Activated B cell treated with CpG ODN at 0.5 μM for 24 hours (primary cell): ENCODE measurements around the gene TPR. TPM values are rescaled to one million over a fixed set of nuclear protein-coding genes. Genes with fewer than 3 reads are reported as not detected.

Experiments
- ATAC-seq: fragments of 200-7000 bp; cut with Tn5 transposase; one replicate; pipeline ENCODE4 v1.10.0; 2021; ENCODE audit warnings: low read depth, mild to moderate bottlenecking, moderate library complexity
- CTCF ChIA-PET: fragments of 350-600 bp; sonication (Branson Sonifier 250); formaldehyde crosslinking; loops from one replicate; lab custom pipeline; 2021; ENCODE audit warnings: antibody characterized with exemption; lab: Charles Lee
- POLR2A ChIA-PET: fragments of 350-600 bp; sonication (Branson Sonifier 250); formaldehyde crosslinking; loops from one replicate; lab custom pipeline; 2021; ENCODE audit warnings: antibody characterized with exemption; lab: Charles Lee
- DNase-seq: peaks from one replicate; pipeline ENCODE4 v3.0.0; 2022
- H3K27ac Mint-ChIP-seq: one replicate; pipeline ENCODE4 v1.8.0; 2020; ENCODE audit warnings: mixed read lengths
- H3K27me3 Mint-ChIP-seq: one replicate; pipeline ENCODE4 v1.8.0; 2021; ENCODE audit warnings: mixed read lengths
- H3K36me3 Mint-ChIP-seq: one replicate; pipeline ENCODE4 v1.8.0; 2021; ENCODE audit warnings: low read depth, mixed read lengths
- H3K4me1 Mint-ChIP-seq: one replicate; pipeline ENCODE4 v1.8.0; 2021; ENCODE audit warnings: mixed read lengths
- H3K4me3 Mint-ChIP-seq: one replicate; pipeline ENCODE4 v1.8.0; 2020; ENCODE audit warnings: mild to moderate bottlenecking, mixed read lengths
- H3K9me3 Mint-ChIP-seq: one replicate; pipeline ENCODE4 v1.8.0; 2020; ENCODE audit warnings: mixed read lengths
- intact Hi-C: fragments of 100-400 bp; cut with micrococcal nuclease; formaldehyde crosslinking; loops from one replicate; pipeline ENCODE4 v1.15.1; 2024
- total RNA-seq: library from RNA; stranded (reverse); gene quantifications from 2 replicates; pipeline ENCODE4 v1.2.3, GENCODE V29; 2022
- TF ChIP-seq, protein P1 (sequence below): fragments of 200-600 bp; IDR thresholded peaks from one replicate; pipeline ENCODE4 v1.8.0; 2022; ENCODE audit warnings: antibody characterized with exemption, mild to moderate bottlenecking

The TPR gene
- total RNA-seq, 1 donor from 2014 or later: 125 TPM

GRCh38 chr1:186391841-186392240, 16.8 kb upstream of the TPR start:
- Mint-ChIP-seq H3K4me3 (no peak overlapping the region), H3K27ac (no peak overlapping the region), H3K4me1 (no peaks in the 10 kb centered on the region), H3K9me3 (no peaks in the 10 kb centered on the region), H3K36me3 (peaks cover 63% of the 10 kb centered on the region), H3K27me3 (no peaks in the 10 kb centered on the region)
- DNase-seq: no peak
- ChIA-PET POLR2A (no interaction called here), CTCF (no interaction called here)
- no peak for ATAC-seq
- intact Hi-C loops: no loop called here
- TF ChIP-seq, protein P1, sequence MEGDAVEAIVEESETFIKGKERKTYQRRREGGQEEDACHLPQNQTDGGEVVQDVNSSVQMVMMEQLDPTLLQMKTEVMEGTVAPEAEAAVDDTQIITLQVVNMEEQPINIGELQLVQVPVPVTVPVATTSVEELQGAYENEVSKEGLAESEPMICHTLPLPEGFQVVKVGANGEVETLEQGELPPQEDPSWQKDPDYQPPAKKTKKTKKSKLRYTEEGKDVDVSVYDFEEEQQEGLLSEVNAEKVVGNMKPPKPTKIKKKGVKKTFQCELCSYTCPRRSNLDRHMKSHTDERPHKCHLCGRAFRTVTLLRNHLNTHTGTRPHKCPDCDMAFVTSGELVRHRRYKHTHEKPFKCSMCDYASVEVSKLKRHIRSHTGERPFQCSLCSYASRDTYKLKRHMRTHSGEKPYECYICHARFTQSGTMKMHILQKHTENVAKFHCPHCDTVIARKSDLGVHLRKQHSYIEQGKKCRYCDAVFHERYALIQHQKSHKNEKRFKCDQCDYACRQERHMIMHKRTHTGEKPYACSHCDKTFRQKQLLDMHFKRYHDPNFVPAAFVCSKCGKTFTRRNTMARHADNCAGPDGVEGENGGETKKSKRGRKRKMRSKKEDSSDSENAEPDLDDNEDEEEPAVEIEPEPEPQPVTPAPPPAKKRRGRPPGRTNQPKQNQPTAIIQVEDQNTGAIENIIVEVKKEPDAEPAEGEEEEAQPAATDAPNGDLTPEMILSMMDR: no peak

DNA sequence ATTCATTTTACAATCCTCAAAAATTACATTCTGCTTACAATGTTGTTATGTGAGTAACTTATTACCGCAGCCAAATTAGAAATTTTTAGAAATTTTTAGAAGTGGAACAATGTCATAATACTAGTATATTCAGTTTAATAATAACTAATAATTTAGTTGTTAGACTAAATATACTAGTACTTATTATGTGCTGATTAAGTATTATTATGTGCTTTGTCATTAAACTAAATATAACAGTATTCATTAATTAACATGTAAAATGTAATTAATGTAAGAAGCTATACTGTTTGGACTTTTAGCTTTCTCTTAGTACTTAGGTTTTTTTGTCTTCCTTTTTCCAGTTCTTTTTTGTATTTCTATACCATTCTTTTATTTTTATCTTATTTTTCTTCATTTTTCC, 15.9 kb upstream of the TPR start:
- TF ChIP-seq, protein P1: no peak
- ChIA-PET CTCF (interaction anchor here (1.6 kb wide), 1 partner anchor 13 kb away, joined by 4 read pairs; no protein-coding TSS in a partner anchor), POLR2A (no interaction called here)
- intact Hi-C loops: no loop called here
- no peak for DNase-seq
- H3K27me3 Mint-ChIP-seq: no peaks in the 10 kb centered on the region
- no peak overlapping the region for H3K27ac Mint-ChIP-seq
- no peaks in the 10 kb centered on the region for H3K9me3 Mint-ChIP-seq
- peaks cover 59% of the 10 kb centered on the region for H3K36me3 Mint-ChIP-seq
- H3K4me3 Mint-ChIP-seq: no peak overlapping the region
- no peak for ATAC-seq
- H3K4me1 Mint-ChIP-seq: no peaks in the 10 kb centered on the region

DNA sequence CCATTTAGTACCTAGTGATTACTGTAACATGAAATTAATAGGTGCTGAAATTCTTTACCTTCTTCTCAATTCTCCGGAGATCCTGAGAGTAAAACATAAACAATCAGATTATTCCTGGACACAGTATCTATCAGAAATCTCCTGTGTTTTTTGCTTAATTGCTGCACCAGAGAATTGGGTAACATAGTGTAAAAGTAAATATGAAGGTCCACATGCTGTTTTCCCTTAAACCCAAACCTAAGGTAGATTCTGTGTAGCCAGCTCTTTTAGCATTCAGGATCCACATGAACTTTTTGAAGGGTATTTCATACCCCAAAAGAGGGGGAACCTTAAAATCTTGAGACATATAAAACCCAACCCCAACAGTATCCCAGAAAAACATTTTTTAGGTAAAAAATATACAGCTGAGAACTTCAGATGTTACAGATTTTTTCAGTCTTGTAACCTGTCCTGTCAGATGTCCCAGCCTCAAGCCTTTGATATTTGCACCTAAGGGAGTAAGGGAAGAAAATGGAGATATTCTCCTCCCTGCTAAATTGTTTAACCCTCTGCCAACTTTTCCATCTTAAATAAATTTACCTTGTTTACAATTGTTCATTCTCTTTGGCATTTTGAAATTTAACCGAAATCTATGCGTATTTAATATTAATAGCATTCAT, 11.8 kb upstream of the TPR start:
- Mint-ChIP-seq H3K27ac (no peak overlapping the region), H3K4me3 (no peak overlapping the region), H3K27me3 (no peaks in the 10 kb centered on the region), H3K9me3 (no peaks in the 10 kb centered on the region), H3K4me1 (no peaks in the 10 kb centered on the region), H3K36me3 (peaks cover 47% of the 10 kb centered on the region)
- TF ChIP-seq, protein P1: no peak
- ATAC-seq (no peak), DNase-seq (no peak)
- ChIA-PET CTCF (no interaction called here), POLR2A (no interaction called here)
- intact Hi-C loops: no loop called here

GRCh38 chr1:186375929-186376319, 871 bp upstream of the TPR start:
- ChIA-PET CTCF (interaction anchor here (1.0 to 1.2 kb wide), 8 partner anchors 9 to 682 kb away, joined by 3 to 6 read pairs (median 4); no protein-coding TSS in a partner anchor), POLR2A (interaction anchor here (1.1 to 1.4 kb wide), 4 partner anchors 10 to 1621 kb away, joined by 3 to 14 read pairs (median 4); partner anchors contain the start of genes EDEM3, SWT1 and TRMT1L)
- TF ChIP-seq, protein P1: no peak
- Mint-ChIP-seq H3K27ac (peak overlapping the region; percentile 92), H3K36me3 (peaks cover 41% of the 10 kb centered on the region), H3K4me3 (peak overlapping the region; percentile 92), H3K4me1 (peaks cover 30% of the 10 kb centered on the region), H3K27me3 (no peaks in the 10 kb centered on the region), H3K9me3 (no peaks in the 10 kb centered on the region)
- DNase-seq (no peak), ATAC-seq (peak; percentile 4)
- intact Hi-C loops: loop anchor here (1.0 kb wide), 6 partner anchors 682 to 1621 kb away; partner anchors contain the start of genes IVNS1ABP, RNF2 and SWT1
